ENCODE data around the gene CYP1A2.

- TF ChIP-seq CTCF (IDR thresholded peaks at IDR 0.05; ENCODE audit: borderline replicate concordance, extremely low read depth, low read length, poor library complexity, severe bottlenecking) (no peak), EZH2 (IDR thresholded peaks at IDR 0.05; ENCODE audit: borderline replicate concordance, low read depth, low read length, severe bottlenecking) (no peak)
These were observed 40.1 kb downstream of the CYP1A2 start for GRCh38 chr15:74788683-74789151.

All from DND-41 (cell line).